HG03442 (cell line): ENCODE measurements around the gene HMCN1.

Source experiments
- ATAC-seq: cut with Tn5 transposase; IDR thresholded peaks from one replicate; pipeline ENCODE4 v1.9.1; 2021; ENCODE audit warnings: mild to moderate bottlenecking, moderate library complexity; ENCODE audit not compliant: unreplicated experiment

The HMCN1 gene

GRCh38 chr1:185895208-185895900, 161.2 kb downstream of the HMCN1 start:
- no peak for ATAC-seq

DNA sequence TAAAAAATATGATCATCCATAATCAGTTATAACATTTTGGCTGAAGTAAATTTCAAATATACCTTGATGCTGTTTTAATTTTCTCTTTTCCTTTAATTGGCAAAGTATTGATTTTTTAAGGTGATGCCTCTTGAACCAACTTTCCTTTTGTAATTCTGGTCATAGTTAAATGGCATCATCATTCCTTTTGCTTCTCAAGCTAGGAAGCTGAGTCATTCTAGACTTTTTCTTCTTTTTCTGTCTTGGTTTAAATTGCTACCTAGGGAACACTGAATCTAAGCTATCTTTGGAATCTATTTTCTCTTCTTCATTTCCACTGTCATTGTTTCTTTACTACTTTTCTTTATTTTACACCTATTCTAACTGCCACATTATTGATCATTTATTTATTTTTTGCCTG, 162.7 kb downstream of the HMCN1 start:
- no peak for ATAC-seq

DNA sequence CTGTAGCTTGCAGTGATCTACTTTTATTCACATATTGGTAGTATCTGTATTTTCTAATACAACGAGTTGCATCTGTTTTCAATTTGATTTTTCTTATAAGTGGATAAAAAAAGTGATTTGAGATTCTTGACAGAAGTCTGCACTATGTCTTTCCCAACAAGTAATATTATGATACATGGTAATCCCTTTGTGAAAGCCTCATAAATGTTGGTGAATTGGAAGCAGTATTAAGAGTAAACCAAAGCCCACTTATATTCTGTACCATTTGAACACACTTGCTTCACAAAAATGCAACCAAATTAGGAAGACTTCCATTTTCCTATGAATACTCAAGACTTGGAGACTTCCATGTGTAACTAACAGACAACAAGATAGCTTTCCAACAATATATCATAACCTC, 172.0 kb downstream of the HMCN1 start:
- no peak for ATAC-seq

- ATAC-seq, result no peak
Observed at GRCh38 chr1:185907246-185907645, 173.1 kb downstream of the HMCN1 start.

- no peak for ATAC-seq
Observed at GRCh38 chr1:185911978-185912377, 177.8 kb downstream of the HMCN1 start.

DNA sequence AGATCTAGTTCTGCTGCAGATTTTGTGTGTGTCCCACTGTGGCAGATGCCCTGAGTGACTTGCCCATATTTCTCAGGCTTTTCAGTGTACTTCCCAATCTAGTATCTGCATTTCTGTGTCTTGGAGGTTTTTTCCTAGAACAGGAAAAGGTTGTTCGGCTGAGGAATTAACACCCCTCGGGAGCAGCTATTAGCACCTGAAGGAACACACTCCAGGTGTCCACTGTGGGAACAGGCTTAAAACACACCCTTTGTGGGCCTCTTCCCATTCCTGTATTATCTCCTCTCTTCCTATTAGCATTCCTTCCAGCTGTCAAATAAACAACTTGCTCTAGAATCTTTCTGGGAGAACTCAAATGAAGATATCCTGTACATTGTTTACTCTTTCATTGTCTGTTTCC, 178.3 kb downstream of the HMCN1 start:
- no peak for ATAC-seq

DNA sequence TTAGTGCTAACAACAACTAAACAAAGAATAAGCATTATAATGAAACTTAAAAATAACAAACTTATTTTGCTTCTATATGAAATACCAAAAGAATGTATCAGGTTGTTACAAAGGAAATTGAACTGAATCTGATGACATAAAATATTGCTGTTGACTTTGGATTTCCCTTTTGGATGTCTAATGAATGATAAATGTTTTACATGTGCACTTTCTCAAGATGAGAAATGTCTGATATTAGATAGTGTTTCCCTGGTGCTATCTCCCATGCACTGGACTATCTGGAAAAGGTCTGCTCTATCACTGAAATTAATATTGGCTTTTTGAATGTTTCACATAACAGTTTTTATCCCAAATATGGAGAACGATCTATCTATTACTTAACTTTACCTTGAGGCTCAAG, 179.9 kb downstream of the HMCN1 start:
- no peak for ATAC-seq

- no peak for ATAC-seq
Observed at GRCh38 chr1:185916861-185917260, 182.7 kb downstream of the HMCN1 start.

DNA sequence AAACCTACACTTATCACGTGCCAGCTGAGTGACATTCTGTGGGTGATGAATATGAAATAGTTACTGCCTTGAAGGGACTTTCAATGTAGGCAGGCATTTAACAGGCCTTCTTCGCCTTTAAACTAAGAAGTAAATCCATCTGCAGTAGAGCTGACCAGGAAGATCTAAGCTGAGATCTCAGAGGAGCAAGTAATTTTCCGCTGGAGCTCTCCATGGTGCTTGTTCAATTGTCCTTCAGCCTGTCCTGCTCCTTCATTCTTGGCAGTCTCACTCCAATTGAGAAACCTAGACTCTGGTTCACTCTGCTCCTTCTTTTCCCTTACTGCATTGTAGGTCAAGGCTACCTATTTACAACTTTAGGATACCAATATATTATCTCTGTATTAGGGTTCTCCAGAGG, 183.5 kb downstream of the HMCN1 start:
- ATAC-seq, result no peak

GRCh38 chr1:185920602-185921001, 186.4 kb downstream of the HMCN1 start:
- no peak for ATAC-seq

GRCh38 chr1:185921636-185922035, 187.4 kb downstream of the HMCN1 start:
- no peak for ATAC-seq

DNA sequence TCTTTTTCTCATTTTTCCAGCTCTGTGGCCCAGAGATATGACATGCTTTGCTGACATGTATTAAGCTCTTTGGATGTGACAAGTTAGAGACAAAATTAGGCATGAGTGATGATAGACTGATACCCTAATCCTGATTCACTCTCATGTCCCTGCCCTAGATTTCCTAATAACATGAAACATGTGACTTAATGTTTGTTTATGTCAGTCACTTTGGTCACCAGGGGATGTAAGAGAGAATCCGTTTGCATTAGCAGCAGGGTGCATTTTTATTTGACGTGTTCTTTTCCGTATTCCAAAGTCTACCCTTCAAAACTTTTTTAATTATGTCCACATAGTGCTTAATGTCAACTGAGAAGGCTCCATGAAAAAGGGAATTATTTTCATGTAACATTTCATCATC, 192.4 kb downstream of the HMCN1 start:
- ATAC-seq, result no peak

DNA sequence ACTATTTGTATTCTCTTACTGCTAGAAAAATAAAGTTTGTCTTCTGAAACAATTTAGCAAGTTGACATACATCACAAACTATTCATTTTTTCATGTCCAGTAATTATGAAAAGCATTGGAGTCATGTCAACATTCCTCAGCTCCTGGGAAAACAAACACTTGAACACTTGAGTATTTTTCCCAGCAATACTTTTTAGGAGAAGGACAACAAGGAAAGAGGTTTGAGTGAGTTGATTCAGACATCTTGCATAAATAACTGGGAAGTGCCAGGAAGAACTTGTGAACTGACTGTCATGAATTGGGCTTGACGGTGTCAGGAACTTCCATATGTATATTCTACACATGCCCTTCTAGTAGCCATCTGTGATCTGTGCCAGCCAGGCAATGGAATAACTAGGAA, 195.6 kb downstream of the HMCN1 start:
- ATAC-seq, result no peak

DNA sequence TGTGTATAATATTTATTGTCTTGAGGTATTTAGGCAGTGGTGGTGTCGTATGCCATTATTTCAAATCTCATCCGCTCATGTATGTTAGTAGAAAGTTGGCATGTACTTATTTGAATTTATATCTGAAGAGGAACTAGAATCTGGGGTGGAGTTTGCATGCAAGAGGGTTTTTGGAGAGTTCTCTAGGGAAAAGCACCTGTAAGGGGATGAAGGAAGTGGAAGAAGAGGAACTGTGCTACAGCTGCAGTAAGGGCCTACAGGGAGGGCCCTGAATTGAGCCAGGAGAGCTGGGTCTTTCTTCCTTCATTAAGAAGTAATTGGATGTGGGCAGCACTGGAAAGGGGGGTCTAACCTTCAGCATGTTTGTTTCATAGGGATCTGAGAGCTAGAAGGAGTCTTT, 197.2 kb downstream of the HMCN1 start:
- ATAC-seq, result no peak

- ATAC-seq, result no peak
Observed at GRCh38 chr1:185933580-185933979, 199.4 kb downstream of the HMCN1 start.

- no peak for ATAC-seq
Observed at GRCh38 chr1:185934476-185935189, 200.4 kb downstream of the HMCN1 start.

DNA sequence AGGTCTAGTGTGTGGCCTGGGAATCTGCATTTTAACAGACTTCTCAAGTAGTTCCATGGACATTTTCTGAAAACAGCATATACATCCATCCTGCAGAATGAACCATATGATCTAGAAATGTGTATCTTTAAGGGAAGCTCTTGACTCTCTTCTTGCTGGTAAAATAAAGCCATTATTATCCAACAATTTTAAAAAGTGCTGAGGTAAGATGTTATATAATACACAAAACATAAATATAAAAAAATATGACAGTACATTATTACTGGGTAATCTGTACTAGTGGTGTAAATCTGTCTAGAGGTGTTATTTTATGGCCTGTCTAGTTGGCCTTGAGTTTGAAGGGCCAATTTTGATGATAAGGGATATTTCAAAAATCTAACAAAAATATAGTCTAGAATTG, 201.2 kb downstream of the HMCN1 start:
- no peak for ATAC-seq

DNA sequence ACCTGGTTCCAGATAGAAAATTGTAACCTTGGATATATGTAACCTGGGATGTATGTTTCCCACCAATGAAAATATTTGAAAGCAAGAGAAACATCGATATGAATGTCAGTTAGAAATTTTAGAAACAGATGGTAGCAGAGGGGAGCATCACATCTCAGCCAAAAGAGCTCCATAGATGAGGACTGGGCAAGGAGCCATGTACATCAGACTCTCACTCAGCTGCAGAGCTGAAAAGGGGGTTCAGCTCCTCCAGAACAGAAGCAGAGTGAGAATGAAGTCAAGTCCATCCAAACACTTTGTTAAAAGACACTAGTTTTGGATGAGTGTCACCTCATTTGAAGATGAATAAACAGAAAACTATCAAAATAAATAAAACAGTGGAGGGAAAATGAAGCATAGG, 202.4 kb downstream of the HMCN1 start:
- no peak for ATAC-seq

GRCh38 chr1:185938396-185938795, 204.2 kb downstream of the HMCN1 start:
- no peak for ATAC-seq

DNA sequence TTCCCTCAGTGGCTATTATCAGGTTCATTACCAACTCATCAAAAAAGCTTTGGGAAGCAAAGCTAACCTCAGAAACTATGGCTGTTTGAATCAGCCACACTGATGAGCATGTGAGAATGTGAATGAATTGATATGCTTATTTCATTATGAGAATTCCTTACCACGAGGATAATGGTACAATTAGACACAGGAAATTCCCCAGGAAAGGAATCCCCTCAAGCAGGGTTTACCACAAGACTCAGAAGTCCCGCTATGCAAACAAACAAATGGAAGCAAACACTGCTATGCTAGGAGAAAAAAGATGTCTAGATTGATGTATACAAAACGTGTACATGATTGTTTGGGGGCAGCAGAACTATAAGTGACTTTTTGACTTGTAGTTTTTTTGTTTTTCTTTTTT, 205.0 kb downstream of the HMCN1 start:
- no peak for ATAC-seq

DNA sequence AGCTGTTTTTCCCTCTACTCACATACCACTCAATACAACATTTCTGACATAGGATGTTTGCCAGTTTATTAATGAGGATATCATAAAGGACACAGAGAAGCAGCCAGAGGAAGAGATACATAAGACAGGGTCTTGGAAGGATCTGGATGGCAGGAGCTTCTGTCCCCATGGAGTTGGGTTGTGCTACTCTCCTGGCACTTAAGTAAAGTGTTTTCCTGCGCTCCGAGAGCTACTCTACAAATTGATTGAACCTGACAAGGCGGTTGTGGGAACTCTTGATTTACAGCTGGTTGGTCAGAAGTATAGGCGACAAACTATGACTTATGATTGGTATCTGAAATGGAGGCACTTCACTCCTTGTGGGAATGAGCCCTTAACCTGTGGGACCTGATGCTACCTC, 208.8 kb downstream of the HMCN1 start:
- no peak for ATAC-seq

DNA sequence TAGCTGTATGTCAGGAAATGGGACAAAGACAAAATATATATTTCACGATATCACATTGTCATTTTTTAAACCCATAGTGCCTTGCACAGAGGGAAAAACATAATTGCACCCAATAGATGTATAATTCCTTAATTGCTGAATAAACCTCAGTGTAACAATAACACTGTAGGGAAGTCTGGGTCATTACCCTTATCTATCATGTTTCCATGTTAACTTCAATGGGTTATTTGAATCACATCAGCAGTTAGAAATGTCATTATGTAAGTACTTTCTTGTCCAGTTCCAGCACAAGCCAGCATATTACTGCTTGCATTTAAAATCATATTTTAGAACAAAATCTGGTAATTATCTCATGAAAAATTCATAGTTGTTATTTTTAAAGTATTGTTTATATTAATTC, 222.7 kb downstream of the HMCN1 start:
- ATAC-seq, result no peak
